ENCODE results near the gene KRT7.
A peak's percentile ranks its signal among the peaks of the same experiment; 100 is the strongest.

The KRT7 gene

GRCh38 chr12:52200781-52201450 lies 32.1 kb upstream of the KRT7 start:
- Mint-ChIP-seq H3K4me3 (peak overlapping the region in 2 of 3 experiments; percentile 50 to 51), H3K4me1 (peaks cover 73% of the 10 kb centered on the region), H3K27ac (peak overlapping the region; percentile 89 to 93 (median 93)), H3K9me3 (no peaks in the 10 kb centered on the region), H3K27me3 (ENCODE audit: low read depth) (peaks cover 17% of the 10 kb centered on the region), H3K36me3 (ENCODE audit: low read depth) (no peaks in the 10 kb centered on the region)
- no peak for TF ChIP-seq CTCF (IDR thresholded peaks at IDR 0.05; ENCODE audit: unreplicated experiment in 3 of 3)

- Mint-ChIP-seq H3K36me3 (ENCODE audit: low read depth) (no peaks in the 10 kb centered on the region), H3K4me3 (peak overlapping the region; percentile 50 to 66 (median 51)), H3K27ac (peak overlapping the region; percentile 89 to 93 (median 93)), H3K9me3 (no peaks in the 10 kb centered on the region), H3K27me3 (ENCODE audit: low read depth) (peaks cover 20% of the 10 kb centered on the region), H3K4me1 (peaks cover 75% of the 10 kb centered on the region)
- no peak for TF ChIP-seq CTCF (IDR thresholded peaks at IDR 0.05; ENCODE audit: unreplicated experiment in 3 of 3)
Observed at GRCh38 chr12:52201451-52201839, 31.6 kb upstream of the KRT7 start.

DNA sequence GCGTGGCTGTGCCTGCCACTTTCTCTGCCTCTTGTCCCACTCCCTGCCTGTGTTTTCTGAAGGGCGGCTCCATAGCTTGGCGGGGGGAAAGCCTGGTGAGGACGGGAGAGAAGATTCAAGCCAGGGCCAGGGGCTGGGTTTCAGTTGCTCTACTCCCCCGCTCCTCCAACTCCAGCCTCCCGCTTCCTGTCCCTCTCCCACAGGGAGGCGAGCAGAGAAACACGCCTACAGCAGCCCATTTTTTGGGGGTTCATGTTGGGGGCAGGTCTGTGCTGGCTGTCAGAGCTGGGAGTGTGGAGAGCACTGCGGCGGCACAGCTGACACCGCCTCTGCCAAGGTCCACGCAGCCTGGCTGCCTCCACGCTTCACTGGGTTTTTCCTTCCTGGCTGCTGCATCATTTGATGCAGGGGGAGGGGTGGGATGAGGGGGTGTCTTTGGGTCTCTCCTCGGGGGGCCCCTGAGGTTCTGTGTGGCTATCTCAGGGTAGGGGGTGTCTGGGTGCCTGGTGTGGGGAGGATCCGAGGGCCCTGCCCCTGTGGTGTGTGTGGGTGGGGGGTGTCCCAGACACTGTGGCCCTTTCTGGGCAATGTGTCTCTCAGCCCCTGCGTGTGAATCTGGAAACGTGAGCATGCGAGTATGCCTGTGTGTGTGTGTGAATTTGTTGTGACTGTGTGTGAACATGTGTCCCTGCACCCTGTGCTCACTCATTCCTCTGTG lies 30.5 kb upstream of the KRT7 start:
- TF ChIP-seq CTCF (IDR thresholded peaks at IDR 0.05; ENCODE audit: unreplicated experiment in 3 of 3), result no peak
- Mint-ChIP-seq H3K9me3 (no peaks in the 10 kb centered on the region), H3K27ac (peak overlapping the region; percentile 60 to 97 (median 93)), H3K4me3 (peak overlapping the region; percentile 62 to 79 (median 66)), H3K36me3 (ENCODE audit: low read depth) (no peaks in the 10 kb centered on the region), H3K27me3 (ENCODE audit: low read depth) (peaks cover 20% of the 10 kb centered on the region), H3K4me1 (peaks cover 71% of the 10 kb centered on the region)

- Mint-ChIP-seq H3K9me3 (no peaks in the 10 kb centered on the region), H3K4me1 (peaks cover 76% of the 10 kb centered on the region), H3K4me3 (peak overlapping the region; percentile 62 to 79 (median 66)), H3K27ac (peak overlapping the region; percentile 60 to 97 (median 93)), H3K36me3 (ENCODE audit: low read depth) (no peaks in the 10 kb centered on the region), H3K27me3 (ENCODE audit: low read depth) (peaks cover 20% of the 10 kb centered on the region)
- no peak for TF ChIP-seq CTCF (IDR thresholded peaks at IDR 0.05; ENCODE audit: unreplicated experiment in 3 of 3)
Observed at GRCh38 chr12:52203079-52203921, 29.7 kb upstream of the KRT7 start.

DNA sequence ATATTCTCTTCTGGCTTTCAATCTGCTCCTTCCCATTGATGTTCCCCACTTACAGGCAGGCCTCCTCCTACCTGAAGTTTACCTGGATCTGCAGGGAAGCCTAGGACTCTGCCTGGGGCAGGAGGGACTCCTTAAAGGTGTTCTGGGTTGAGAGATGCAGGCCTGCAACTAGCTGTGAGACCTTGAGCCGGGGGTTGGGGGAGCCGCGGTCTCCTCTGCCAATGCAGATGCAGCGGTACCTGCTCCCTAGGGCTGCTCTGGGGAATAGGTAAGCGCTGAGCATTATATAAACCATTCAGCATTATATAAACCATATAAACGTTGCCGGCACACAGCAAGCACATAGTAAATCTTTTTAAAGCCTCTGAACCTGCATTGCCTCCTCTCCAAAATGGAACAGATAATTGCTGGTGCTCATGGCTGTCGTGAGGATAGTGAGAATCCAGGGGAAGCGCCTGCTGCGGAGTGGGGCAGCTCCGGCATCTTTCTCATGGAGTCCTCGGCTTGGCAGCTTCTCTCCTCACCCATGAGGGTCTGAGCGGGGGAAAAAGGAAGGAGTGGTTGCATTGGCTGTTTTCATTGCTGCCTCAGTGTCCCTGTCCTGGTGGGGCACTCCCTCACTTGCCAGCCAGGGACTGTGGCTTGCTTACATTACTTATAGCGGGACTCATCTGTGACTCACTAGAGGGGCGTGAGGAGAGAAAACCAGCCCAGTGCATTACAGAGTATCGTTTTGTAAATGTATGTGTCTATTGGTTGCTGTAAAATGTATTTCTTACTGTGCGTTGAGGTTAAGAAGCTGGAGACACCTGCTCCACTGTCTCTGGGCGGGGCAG lies 28.7 kb upstream of the KRT7 start:
- Mint-ChIP-seq H3K27ac (peak overlapping the region in 2 of 3 experiments; percentile 78 to 93), H3K4me1 (peaks cover 78% of the 10 kb centered on the region), H3K36me3 (ENCODE audit: low read depth) (no peaks in the 10 kb centered on the region), H3K27me3 (ENCODE audit: low read depth) (peaks cover 30% of the 10 kb centered on the region), H3K4me3 (peak overlapping the region; percentile 5 to 33 (median 9)), H3K9me3 (no peaks in the 10 kb centered on the region)
- no peak for TF ChIP-seq CTCF (IDR thresholded peaks at IDR 0.05; ENCODE audit: unreplicated experiment in 3 of 3)
